Stimulated activated CD4-positive, alpha-beta T cell treated with anti-CD3 and anti-CD28 coated beads, Interleukin-1b, Interleukin-23, amount 100 ng/mL, for 24 hours (primary cell): ENCODE measurements around the gene DHRS7B.
"Not testable (repeated sequence)": the region's sequence is repeated elsewhere in the genome, so short reads cannot be mapped to it uniquely, and the experiment has no call there.

Experiments
- DNase-seq, 4 experiments: peaks; one replicate each; pipeline ENCODE4 v3.0.0-alpha.2; 2020; ENCODE audit warnings: low read depth in 4 of 4, low spot score in 1 of 4

The DHRS7B gene

GRCh38 chr17:21107067-21107650 is 19.6 kb upstream of the DHRS7B start:
- not testable (repeated sequence) for DNase-seq

GRCh38 chr17:21108651-21109050 is 18.1 kb upstream of the DHRS7B start:
- no peak for DNase-seq

GRCh38 chr17:21113049-21113690 is 13.6 kb upstream of the DHRS7B start:
- no peak for DNase-seq

- DNase-seq, result no peak
These were observed 13.0 kb upstream of the DHRS7B start for GRCh38 chr17:21113716-21114115.

- DNase-seq, result not testable (repeated sequence)
These were observed 12.0 kb upstream of the DHRS7B start for GRCh38 chr17:21114791-21115190.

- DNase-seq, result peak in 3 of 4 experiments; percentile 36 to 54 (median 50)
These were observed 7.4 kb upstream of the DHRS7B start for GRCh38 chr17:21119247-21119918.

GRCh38 chr17:21119919-21120249 is 6.9 kb upstream of the DHRS7B start:
- no peak for DNase-seq

GRCh38 chr17:21124086-21124485 is 2.7 kb upstream of the DHRS7B start:
- DNase-seq, result no peak

- not testable (repeated sequence) for DNase-seq
These were observed 2.2 kb upstream of the DHRS7B start for GRCh38 chr17:21124517-21124916.

- peak in 2 of 4 experiments; percentile 14 to 18 for DNase-seq
These were observed 902 bp upstream of the DHRS7B start for GRCh38 chr17:21125862-21126261.

GRCh38 chr17:21127509-21128077 is 829 bp downstream of the DHRS7B start:
- no peak for DNase-seq

- DNase-seq, result no peak
These were observed 2.4 kb downstream of the DHRS7B start for GRCh38 chr17:21129023-21129681.

- no peak for DNase-seq
These were observed 4.4 kb downstream of the DHRS7B start for GRCh38 chr17:21131137-21131536.

- no peak for DNase-seq
These were observed 5.7 kb downstream of the DHRS7B start for GRCh38 chr17:21132428-21132827.

- DNase-seq, result no peak
These were observed 7.8 kb downstream of the DHRS7B start for GRCh38 chr17:21134559-21134958.

- DNase-seq, result no peak
These were observed 14.1 kb downstream of the DHRS7B start for GRCh38 chr17:21140911-21141310.

- DNase-seq, result no peak
These were observed 14.6 kb downstream of the DHRS7B start for GRCh38 chr17:21141331-21141730.

- DNase-seq, result not testable (repeated sequence)
These were observed 15.3 kb downstream of the DHRS7B start for GRCh38 chr17:21142065-21142464.

- DNase-seq, result no peak
These were observed 16.9 kb downstream of the DHRS7B start for GRCh38 chr17:21143695-21144094.

- DNase-seq, result not testable (repeated sequence)
These were observed 17.5 kb downstream of the DHRS7B start for GRCh38 chr17:21144299-21144698.

GRCh38 chr17:21146362-21147015 is 19.7 kb downstream of the DHRS7B start:
- no peak for DNase-seq
